ENCODE results near the gene DENND5B. TPM values are rescaled to one million over a fixed set of nuclear protein-coding genes. Genes with fewer than 3 reads are reported as not detected.

DENND5B gene
- total RNA-seq, 4 donors from 2014 or later, result 4.4 to 25.1 (median 16.3) TPM

GRCh38 chr12:31465002-31465401, 125.9 kb downstream of the DENND5B start:
- 77 to 100% methylated on average over 1 to 2 of the region's 2 CpGs for WGBS, 2 donors (ENCODE audit: low coverage in 1 of 2)
- in situ Hi-C loops (cut with MboI; ENCODE audit: low pct_ligation_motif_present in 1 of 4, low pct_unique_long_range_greater_than_20kb in 1 of 4, low sequenced_read_pairs in 3 of 4), result no loop called here
- H3K4me3 ChIP-seq, result no peak overlapping the region

GRCh38 chr12:31460024-31460423, 130.9 kb downstream of the DENND5B start:
- intact Hi-C loops (cut with DNase I; ENCODE audit: low total_unique reads), result no loop called here
- WGBS, 2 donors (ENCODE audit: low coverage in 1 of 2), result 72 to 83% methylated on average over 4 of the region's 4 CpGs
- no peak for TF ChIP-seq POLR2AphosphoS5 (IDR thresholded peaks at IDR 0.05)
- TF ChIP-seq EP300 (IDR thresholded peaks at IDR 0.05; ENCODE audit: low read depth), result no peak
- TF ChIP-seq CTCF (IDR thresholded peaks at IDR 0.05), result no peak
- no peak for TF ChIP-seq POLR2A (IDR thresholded peaks at IDR 0.05)
- in situ Hi-C loops (cut with MboI; ENCODE audit: low pct_ligation_motif_present in 1 of 4, low pct_unique_long_range_greater_than_20kb in 1 of 4, low sequenced_read_pairs in 3 of 4), result no loop called here
- H3K27me3 ChIP-seq, result no peaks in the 10 kb centered on the region
- H3K4me1 ChIP-seq, result no peaks in the 10 kb centered on the region
- no peak overlapping the region for H3K4me3 ChIP-seq
- H3K9me3 ChIP-seq, result no peaks in the 10 kb centered on the region
- H3K36me3 ChIP-seq, result no peaks in the 10 kb centered on the region
- H3K27ac ChIP-seq, result no peak overlapping the region
- no peak for DNase-seq

More at GRCh38 chr12:31465002-31465401, 125.9 kb downstream of the DENND5B start:
- DNase-seq, result no peak
- no peaks in the 10 kb centered on the region for H3K4me1 ChIP-seq
- intact Hi-C loops (cut with DNase I; ENCODE audit: low total_unique reads), result no loop called here
- TF ChIP-seq EP300 (IDR thresholded peaks at IDR 0.05; ENCODE audit: low read depth) (no peak), POLR2A (IDR thresholded peaks at IDR 0.05) (no peak), POLR2AphosphoS5 (IDR thresholded peaks at IDR 0.05) (no peak), CTCF (IDR thresholded peaks at IDR 0.05) (no peak)
- H3K27ac ChIP-seq, result no peak overlapping the region
- H3K36me3 ChIP-seq, result no peaks in the 10 kb centered on the region
- H3K9me3 ChIP-seq, result no peaks in the 10 kb centered on the region
- no peaks in the 10 kb centered on the region for H3K27me3 ChIP-seq

GRCh38 chr12:31456562-31456961, 134.4 kb downstream of the DENND5B start:
- no peak for TF ChIP-seq POLR2A (IDR thresholded peaks at IDR 0.05)
- no peak for TF ChIP-seq POLR2AphosphoS5 (IDR thresholded peaks at IDR 0.05)
- TF ChIP-seq EP300 (IDR thresholded peaks at IDR 0.05; ENCODE audit: low read depth), result no peak
- TF ChIP-seq CTCF (IDR thresholded peaks at IDR 0.05), result no peak
- Histone ChIP-seq H3K36me3 (no peaks in the 10 kb centered on the region), H3K9me3 (no peaks in the 10 kb centered on the region), H3K27ac (no peak overlapping the region), H3K4me3 (no peak overlapping the region), H3K27me3 (no peaks in the 10 kb centered on the region), H3K4me1 (no peaks in the 10 kb centered on the region)
- 86 to 100% methylated on average over 1 to 2 of the region's 2 CpGs for WGBS, 2 donors (ENCODE audit: low coverage in 1 of 2)
- no peak for DNase-seq
- intact Hi-C loops (cut with DNase I; ENCODE audit: low total_unique reads) (no loop called here), in situ Hi-C loops (cut with MboI; ENCODE audit: low pct_ligation_motif_present in 1 of 4, low pct_unique_long_range_greater_than_20kb in 1 of 4, low sequenced_read_pairs in 3 of 4) (no loop called here)

- Histone ChIP-seq H3K36me3 (peaks cover 0 to 8% (median 0%) of the 10 kb centered on the region in 4 donors), H3K4me1 (no peaks in the 10 kb centered on the region), H3K27ac (no peak overlapping the region), H3K27me3 (no peaks in the 10 kb centered on the region), H3K9me3 (no peaks in the 10 kb centered on the region), H3K4me3 (no peak overlapping the region)
- TF ChIP-seq POLR2AphosphoS5 (IDR thresholded peaks at IDR 0.05) (no peak), CTCF (IDR thresholded peaks at IDR 0.05) (no peak), EP300 (IDR thresholded peaks at IDR 0.05; ENCODE audit: low read depth) (no peak), POLR2A (IDR thresholded peaks at IDR 0.05) (no peak)
- in situ Hi-C loops (cut with MboI; ENCODE audit: low pct_ligation_motif_present in 1 of 4, low pct_unique_long_range_greater_than_20kb in 1 of 4, low sequenced_read_pairs in 3 of 4) (no loop called here), intact Hi-C loops (cut with DNase I; ENCODE audit: low total_unique reads) (no loop called here)
- no peak for DNase-seq
- WGBS, 2 donors (ENCODE audit: low coverage in 1 of 2), result 67 to 83% methylated on average over 2 of the region's 2 CpGs
These were observed 146.2 kb downstream of the DENND5B start for GRCh38 chr12:31444736-31445135.
